ENCODE results near the gene SSBP3.

The SSBP3 gene

GRCh38 chr1:54409156-54410142 lies 3.3 kb upstream of the SSBP3 start:
- DNase-seq = no peak

GRCh38 chr1:54408147-54409066 lies 2.2 kb upstream of the SSBP3 start:
- DNase-seq = peak; percentile 84

- peak; percentile 93 for DNase-seq
These were observed 1.4 kb upstream of the SSBP3 start for GRCh38 chr1:54407404-54408146.

- no peak for DNase-seq
These were observed 885 bp upstream of the SSBP3 start for GRCh38 chr1:54407154-54407403.

- DNase-seq = no peak
These were observed 298 bp downstream of the SSBP3 start for GRCh38 chr1:54405898-54406293.

GRCh38 chr1:54404939-54405897 lies 976 bp downstream of the SSBP3 start:
- no peak for DNase-seq

- no peak for DNase-seq
These were observed 1.9 kb downstream of the SSBP3 start for GRCh38 chr1:54404263-54404662.

GRCh38 chr1:54403808-54404261 lies 2.4 kb downstream of the SSBP3 start:
- DNase-seq = peak; percentile 73

- no peak for DNase-seq
These were observed 2.8 kb downstream of the SSBP3 start for GRCh38 chr1:54403405-54403804.

GRCh38 chr1:54402896-54403295 lies 3.3 kb downstream of the SSBP3 start:
- DNase-seq = no peak

- no peak for DNase-seq
These were observed 4.4 kb downstream of the SSBP3 start for GRCh38 chr1:54401799-54402198.

GRCh38 chr1:54400329-54400728 lies 5.9 kb downstream of the SSBP3 start:
- no peak for DNase-seq

- no peak for DNase-seq
These were observed 6.4 kb downstream of the SSBP3 start for GRCh38 chr1:54399765-54400164.

GRCh38 chr1:54398963-54399528 lies 7.1 kb downstream of the SSBP3 start:
- no peak for DNase-seq

- no peak for DNase-seq
These were observed 8.2 kb downstream of the SSBP3 start for GRCh38 chr1:54397980-54398379.

GRCh38 chr1:54397090-54397591 lies 9.1 kb downstream of the SSBP3 start:
- DNase-seq = no peak

- no peak for DNase-seq
These were observed 9.8 kb downstream of the SSBP3 start for GRCh38 chr1:54396261-54396933.

- no peak for DNase-seq
These were observed 10.8 kb downstream of the SSBP3 start for GRCh38 chr1:54395281-54395934.

GRCh38 chr1:54394104-54394503 lies 12.1 kb downstream of the SSBP3 start:
- DNase-seq = no peak

- no peak for DNase-seq
These were observed 13.8 kb downstream of the SSBP3 start for GRCh38 chr1:54392401-54392800.

All from fibroblast of upper back skin (primary cell).